HG02798 (cell line): Measurements from ENCODE around the gene EFCAB6.
"Not testable (repeated sequence)": the region's sequence is repeated elsewhere in the genome, so short reads cannot be mapped to it uniquely, and the experiment has no call there.

ENCODE experiments used
- ATAC-seq: cut with Tn5 transposase; IDR thresholded peaks from one replicate; pipeline ENCODE4 v1.9.1; 2021; ENCODE audit warnings: mild to moderate bottlenecking; ENCODE audit not compliant: unreplicated experiment, poor library complexity

The EFCAB6 gene

DNA sequence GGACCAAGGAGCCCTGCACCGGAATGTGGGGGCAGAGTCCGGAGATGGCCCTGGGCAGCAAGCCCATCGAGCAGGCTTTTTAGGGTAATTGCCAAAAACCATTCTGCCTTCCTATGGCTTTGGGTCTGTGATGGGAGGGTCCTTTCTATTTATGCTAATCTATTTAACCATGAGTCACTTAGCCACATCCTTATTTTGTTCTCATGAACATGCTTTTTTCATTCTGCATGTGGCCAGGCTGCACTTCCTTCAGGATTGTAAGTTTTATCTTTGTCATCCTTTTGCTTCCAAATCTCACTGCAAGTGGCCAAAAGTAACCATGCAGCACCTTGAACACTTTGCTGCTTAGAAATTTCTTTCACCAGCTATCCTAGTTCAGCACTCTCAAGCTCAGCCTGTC, 88.3 kb downstream of the EFCAB6 start:
- no peak for ATAC-seq

DNA sequence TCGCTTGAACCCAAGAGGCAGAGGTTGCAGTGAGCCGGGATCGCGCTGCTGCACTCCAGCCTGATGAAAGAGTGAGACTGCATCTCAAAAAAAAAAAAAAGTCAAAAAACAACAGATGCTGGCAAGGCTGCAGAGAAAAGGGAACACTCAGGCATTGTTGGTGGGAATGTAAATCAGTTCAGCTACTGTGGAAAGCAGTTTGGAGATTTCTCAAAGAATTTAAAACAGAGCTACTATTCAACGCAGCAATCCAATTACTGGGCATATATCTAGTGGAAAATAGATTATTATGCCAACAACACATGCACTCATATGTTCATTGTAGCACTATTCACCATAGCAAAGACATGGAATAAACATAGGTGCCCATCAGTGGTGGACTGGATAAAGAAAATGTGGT, 89.7 kb downstream of the EFCAB6 start:
- no peak for ATAC-seq

DNA sequence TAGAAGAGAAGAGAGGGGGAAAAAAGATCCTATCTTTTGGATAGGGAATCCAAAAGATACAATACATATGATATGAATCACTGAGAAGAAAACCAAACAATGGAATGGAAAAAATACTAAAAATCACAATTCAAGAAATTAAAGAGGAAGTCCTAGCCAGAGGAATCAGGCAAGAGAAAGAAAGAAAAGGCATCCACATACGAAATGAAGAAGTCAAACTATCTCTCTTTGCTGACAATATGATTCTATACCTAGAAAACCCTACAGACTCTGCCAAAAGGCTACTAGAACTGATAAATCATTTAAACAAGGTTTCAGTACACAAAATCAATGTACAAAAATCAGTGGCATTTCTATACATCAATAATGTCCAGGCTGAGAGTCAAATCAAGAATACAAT, 91.4 kb downstream of the EFCAB6 start:
- ATAC-seq = no peak

DNA sequence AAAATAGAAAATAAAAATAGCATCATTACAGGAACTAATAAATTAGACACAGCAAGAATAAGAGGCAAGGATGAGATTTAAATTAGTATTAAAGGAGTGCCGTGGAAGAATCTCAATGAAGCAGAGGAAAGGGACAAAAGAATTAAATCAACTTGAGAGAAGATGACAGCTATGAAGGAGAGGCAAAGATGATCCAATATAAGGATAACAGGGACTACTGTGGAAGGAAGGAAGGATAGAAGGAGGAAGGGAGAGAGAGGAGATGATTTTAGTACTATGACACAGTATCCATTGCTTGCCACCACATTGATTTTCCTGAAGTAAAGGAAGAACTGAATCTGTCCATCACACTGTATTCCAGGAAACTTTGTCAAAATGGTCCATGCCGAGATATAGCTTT, 98.0 kb downstream of the EFCAB6 start:
- no peak for ATAC-seq

DNA sequence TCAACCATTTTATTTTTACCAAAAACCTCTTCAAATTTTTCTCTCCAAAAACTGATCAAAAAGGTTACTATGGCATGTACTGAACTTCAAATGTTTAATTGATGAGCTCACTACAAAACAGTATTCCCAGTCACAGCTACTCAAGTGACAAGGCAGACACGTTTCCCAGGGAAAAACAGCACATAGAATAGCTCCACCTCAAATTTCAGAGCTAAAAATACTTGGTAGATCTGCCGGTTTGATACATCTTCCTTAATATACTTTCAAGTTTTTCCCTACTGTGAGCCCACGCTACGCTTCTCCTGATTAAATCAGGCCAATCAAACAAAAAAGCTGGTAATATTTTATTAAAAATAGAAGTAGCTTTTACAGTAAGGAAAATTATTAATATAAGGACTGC, 100.4 kb downstream of the EFCAB6 start:
- ATAC-seq = no peak

DNA sequence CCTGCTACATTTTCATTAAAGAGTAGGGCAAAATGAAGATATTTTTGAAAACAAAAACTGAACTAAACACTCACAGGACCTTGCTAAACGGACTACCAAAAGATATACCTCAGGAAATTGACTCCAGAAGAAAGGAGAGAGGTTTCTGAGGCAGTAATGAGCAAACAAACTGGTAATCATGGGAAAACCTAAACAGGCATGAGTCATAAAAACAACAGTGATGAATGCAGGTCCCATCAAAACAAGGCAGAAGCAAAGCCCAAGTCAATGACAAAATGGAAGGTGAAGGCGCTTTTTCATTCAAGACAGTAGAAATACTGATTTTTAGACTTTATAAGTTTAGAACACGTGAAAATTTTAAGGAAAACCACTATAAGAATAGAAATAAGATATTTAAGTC, 104.5 kb downstream of the EFCAB6 start:
- ATAC-seq = no peak

DNA sequence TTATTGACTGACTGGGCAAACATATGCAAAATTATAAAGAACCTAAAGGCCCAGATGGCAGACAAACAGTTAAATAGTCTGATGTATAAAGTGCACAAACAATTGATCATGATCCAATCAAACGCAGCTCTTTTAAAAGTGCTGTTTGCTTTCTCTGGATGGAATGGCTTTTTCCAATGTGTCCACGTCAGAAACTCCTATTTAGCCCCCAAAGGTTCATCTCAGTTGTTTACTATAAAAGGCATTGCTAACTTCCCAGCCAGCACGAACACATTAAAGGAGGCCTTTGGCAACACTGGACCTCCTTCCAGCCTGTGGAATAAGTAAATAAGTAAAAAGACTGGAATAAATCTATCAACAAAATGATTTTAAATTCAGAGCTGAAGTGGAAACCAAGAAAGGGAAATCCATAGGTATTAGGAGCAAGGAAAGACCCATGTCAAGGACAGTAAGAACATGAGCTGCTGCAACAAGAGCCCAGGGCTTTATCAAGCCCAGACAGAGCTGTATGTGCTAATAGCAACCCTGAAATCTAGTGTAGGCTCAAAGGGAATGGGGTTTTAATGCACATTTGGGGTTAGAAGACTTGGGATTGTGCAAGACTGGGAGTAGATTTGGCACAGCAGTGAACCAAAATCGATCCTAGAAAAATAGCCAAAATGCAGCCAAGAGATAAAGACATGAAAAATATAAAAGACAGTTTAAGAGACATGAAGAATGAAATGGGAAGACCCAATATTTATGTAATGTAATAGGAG, 105.4 kb downstream of the EFCAB6 start:
- ATAC-seq = no peak

DNA sequence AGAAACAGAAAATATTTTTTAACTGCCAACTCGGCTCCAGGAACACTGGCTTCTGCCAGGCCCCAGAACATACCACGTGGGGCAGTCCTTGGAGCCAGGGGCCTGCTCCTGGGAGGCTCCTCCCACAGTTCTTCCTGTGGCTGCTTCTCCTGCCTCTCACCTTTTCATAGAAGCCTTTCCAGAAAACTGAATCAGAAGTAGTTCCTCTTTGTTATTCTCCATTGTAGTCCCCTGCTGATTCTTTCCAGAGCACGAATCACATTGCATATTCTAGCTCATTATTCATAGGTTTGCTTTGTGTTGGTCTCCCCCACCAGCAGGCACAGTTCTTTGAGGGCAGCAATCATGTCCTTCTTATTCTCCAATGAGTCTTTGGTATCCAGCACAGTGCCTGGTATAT, 106.0 kb downstream of the EFCAB6 start:
- ATAC-seq = no peak

DNA sequence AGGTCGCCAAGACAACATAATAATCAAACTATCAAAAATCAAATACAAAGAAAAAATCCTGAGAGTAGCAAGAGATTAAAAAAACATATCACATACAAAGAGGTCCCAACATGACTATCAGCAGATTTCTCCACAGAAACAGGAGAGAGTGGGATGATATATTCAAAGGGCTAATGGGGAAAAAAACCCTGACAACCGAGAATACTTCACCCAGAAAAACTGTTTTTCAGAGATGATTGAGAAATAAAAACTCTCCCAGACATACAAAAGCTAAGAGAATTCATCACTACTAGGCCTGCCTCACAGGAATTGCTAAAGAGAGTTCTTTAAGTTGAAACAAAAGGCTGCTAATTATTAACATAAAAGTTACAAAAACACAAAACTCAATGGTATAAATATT, 108.1 kb downstream of the EFCAB6 start:
- ATAC-seq = no peak

DNA sequence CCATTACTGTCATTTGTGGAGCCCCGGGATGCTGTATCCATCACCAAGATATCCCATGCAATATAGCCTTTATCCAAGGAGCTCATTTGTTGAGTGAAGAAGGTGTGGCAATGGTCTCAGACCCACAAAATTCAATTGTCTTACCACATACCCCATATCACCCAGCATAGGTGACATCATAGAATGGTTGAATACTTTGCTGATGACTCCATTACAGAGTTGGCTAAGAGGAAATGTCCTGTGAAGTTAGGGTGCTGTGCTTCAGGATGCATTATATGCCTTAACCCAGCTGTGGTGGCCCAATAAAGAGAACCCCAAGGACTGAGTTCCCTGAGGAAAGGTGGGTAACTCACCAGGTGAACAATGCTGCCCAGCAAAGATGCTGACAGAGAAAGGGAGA, 113.7 kb downstream of the EFCAB6 start:
- ATAC-seq = no peak

DNA sequence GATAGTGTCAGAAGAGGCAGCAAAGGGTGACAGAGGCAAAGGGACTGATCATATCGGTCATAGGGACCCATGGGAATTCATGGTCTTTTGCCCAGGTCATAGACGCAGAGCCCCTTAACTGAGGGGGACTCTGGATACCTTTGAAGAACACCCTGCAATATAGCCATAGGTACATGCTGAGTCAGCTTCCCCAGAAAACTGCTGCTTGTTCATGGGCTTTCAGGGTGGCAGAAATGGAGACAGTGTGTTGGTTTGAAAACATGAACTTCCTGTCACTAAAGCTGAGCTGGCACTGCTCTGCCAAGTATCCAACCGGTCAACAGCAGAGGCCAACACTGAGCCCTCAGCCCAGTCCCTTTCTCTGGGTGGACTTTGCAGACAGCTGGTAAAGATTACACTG, 114.2 kb downstream of the EFCAB6 start:
- no peak for ATAC-seq

DNA sequence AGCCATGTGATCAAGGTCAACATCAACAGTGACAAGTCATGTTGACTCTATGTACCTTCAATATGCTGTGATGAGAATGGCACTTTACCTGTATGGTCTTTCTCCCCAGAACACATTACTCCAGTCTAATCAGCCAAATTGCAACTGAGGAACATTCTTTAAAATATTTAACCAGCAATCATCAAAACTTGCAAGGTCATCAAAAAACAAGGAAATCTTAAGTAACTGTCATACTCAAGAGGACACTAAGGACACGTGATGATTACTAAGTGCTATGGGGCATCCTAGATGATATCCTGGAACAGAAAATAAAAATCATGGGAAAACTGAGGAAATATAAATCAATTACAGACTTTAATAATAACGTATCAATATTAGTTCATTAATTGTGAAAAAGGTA, 118.9 kb downstream of the EFCAB6 start:
- ATAC-seq = no peak

DNA sequence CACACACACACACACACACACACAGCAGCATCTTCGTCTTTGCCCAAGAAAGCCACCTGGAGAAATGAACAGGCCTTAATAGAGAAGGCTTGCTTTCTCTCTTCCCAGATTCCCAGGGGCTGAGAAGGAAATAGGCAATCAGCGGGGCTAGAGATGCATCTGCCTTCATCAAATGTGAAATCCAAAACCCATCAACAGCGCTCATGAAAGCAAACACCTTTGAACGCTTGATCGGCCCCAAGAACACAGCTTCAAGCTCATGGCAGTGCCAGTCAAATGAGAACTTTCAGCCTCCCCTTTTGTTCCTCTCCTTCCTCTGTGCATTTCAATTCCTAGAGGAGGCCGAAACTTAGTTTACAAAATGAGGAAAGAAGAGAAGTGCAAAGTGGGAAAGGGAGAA, 122.7 kb downstream of the EFCAB6 start:
- ATAC-seq = no peak

DNA sequence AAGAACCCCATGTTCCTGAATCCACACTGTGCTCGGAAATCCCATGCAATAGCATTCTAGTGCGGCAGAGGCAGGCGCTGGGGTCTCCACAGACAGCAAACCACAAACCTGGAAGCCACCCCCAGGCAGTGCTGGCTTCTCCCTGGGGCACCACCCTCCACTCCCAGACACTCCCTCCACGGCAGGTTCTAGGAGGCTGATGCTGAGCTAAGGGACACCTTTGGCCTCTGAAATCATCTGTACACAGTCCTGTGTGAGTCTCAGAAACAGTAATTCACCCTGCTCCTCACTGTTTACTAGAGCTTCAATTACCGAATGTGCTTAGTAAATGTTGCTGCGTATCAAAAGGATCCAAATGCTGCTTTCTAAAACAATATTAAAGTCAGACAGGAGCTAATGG, 129.3 kb downstream of the EFCAB6 start:
- no peak for ATAC-seq

DNA sequence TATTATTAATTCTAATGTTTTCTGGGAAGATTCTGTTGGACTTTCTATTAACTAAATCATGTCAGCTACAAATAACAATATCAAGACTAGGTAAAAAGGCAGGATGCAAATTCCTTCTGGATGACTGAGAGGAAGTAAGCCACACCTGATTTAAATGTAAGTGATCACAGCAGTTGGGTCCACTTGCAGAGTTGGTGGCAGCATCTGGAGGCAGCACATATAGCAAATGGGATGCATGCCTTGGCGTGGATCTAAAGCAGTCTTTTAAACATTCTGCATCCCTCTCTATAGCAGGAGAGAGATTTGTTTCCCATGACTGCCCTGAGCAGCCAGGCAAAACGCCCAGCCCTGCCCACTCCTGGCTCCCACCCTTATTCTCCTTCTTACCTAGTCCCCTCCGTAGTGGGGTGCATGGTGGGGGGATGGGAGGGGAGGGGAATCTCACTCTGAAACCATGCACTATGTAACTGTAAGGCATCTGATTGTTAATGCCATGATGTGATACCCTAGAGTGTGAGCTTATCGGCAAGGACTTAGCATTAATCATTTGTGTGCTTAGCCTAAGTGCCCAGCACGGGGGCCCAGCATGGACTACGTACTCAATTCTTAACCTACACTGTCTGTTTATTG, 130.3 kb downstream of the EFCAB6 start:
- no peak for ATAC-seq

DNA sequence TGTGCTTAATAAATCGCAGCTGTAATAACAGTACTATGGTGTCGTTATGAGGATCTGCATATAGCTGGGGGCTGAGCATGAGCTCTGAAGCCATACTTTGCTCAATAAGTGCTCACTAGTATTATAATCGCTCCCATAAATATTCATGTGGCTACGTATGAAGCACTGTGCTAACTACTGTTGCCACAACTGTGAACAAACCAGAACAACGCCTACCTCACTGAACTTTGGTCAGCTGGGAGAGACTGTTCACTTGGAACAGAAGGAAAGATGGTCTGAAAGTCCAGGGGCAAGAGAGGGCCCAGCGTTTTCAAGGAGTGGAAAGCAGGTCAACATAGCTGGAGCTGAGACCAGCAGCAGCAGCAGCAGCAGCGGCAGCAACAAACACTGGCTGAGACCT, 141.6 kb downstream of the EFCAB6 start:
- ATAC-seq = no peak

DNA sequence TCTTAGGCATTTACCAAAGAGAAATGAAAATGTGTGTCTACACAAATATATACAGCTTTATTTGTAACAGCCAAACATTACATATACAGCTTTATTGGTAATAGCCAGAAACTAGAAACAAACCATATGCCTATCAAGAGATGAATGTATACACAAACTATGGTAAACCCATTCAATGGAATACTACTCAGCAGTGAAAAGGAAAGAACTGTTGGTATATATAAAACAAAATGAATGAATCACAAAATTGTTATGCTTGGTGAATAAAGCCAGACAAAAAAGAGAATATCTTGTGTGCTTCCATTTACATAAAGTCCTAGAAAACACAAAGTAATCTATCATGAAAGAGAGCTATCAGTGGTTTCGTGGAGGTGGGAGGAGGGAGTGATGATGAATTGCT, 142.9 kb downstream of the EFCAB6 start:
- no peak for ATAC-seq

DNA sequence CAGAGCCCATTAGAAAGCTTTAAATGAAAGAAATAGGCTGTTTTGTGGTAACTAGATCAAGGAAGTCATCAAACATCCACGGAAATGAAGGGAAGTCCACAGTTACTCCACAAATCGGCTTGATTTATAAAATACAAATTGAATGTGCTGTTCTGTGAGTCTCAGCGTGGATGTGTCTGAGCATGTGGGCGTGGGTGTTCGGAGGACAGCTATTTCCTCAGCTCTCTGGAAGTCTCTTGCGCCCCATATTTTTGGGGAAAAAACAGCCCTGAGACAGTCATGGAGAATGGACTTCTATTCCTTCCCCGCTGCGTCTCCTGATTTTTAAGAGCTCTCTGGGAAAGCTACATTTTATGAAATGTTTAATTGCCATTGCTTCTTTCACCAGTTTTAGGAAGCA, 144.4 kb downstream of the EFCAB6 start:
- no peak for ATAC-seq

DNA sequence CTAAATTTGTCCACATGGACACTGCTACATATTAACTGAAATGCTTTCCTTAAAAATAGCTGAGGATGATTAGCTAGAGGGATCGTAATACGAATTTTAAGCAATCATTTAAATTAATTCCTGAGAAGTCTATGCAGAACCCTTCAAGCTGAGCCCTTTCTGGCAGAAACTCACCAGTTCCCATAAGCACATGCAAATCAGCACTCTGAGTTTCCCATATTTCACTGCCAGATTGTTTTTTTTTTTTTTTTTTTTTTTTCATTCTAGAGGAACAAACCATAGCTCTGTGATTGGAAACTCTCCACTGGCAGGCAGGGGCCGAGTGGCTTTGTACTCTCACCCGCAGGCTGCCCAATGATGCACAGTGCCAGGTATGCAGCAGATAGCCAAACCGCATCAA, 145.6 kb downstream of the EFCAB6 start:
- no peak for ATAC-seq

DNA sequence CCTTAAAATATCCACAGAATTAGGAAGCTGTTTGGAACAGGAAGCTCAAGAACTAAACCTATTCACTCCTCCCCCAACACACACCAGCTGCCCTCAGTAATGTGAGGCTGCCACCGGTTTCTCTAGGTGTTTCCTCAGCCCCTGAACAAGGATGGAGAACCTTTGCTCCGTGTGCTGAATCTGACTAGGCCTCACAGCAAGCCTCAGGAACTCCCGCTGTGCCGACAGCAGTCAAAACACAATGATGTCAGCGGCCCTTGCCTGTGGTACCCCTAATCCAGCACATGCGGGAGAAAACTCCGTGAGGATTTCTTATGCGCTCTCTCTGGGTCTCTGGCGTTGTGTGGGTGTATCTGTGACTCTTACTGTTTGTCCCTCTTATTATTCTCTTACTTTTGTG, 153.3 kb downstream of the EFCAB6 start:
- no peak for ATAC-seq

DNA sequence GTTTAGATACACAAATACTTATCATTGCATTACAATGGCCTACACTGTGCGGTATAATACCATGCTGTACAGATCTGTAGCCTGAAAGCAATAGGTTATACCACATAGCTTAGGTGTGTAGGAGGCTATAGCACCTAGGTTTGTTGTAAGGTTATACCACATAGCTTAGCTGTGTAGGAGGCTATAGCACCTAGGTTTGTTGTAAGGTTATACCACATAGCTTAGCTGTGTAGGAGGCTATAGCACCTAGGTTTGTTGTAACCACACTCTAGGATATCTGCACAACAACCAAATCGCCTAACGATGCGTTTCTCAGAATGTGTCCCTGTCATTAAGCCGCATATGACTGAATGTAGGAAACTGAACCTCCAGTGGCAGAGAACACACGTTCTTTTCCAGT, 155.5 kb downstream of the EFCAB6 start:
- not testable (repeated sequence) for ATAC-seq

DNA sequence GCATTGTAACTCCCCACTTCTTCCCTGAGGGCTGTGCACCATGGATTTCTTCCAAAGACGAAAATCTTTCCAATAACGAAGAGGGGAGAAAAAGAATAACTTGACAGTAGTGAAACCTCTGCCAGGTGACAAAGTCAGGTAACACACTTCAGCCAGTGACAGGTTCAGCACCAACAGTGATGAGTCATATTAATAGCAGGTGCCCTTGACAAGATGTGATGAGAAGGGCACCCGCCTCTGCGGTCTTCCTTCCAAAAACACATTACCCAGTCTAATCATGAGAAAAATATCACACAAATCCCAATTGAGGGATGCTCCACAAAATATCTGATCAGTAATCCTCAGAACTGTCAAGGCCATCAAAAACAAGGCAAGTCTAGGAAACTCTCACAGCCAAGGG, 157.8 kb downstream of the EFCAB6 start:
- ATAC-seq = no peak
